Esophagus muscularis mucosa (tissue), 4 donors: ENCODE measurements around the gene GABARAP. TPM values are rescaled to one million over a fixed set of nuclear protein-coding genes. Genes with fewer than 3 reads are reported as not detected.
"Not testable (repeated sequence)": the region's sequence is repeated elsewhere in the genome, so short reads cannot be mapped to it uniquely, and the experiment has no call there.

Source experiments
- DNase-seq: peaks from one replicate; pipeline ENCODE4 v3.0.0-alpha.2; 2017; ENCODE audit errors: extremely low spot score
- H3K27ac ChIP-seq, 4 donors: fragments of 200-600 bp; sonication (generic); replicated peaks in 1 of 4; 1 replicate in 3 of 4; 2 replicates in 1 of 4; pipeline ENCODE4 v1.5.1; 2016 to 2019; ENCODE audit warnings: mild to moderate bottlenecking in 1 of 4
- H3K27me3 ChIP-seq, 4 donors: fragments of 200-600 bp; sonication (generic); one replicate each; pipeline versions ENCODE4 v1.5.1 to v1.6.0; 2016 to 2019
- H3K36me3 ChIP-seq, 4 donors: fragments of 200-600 bp; sonication (generic); one replicate each; pipeline ENCODE4 v1.5.1; 2016 to 2019
- H3K4me1 ChIP-seq, 4 donors: fragments of 200-600 bp; sonication (generic); one replicate each; pipeline ENCODE4 v1.5.1; 2016 to 2019
- H3K4me3 ChIP-seq, 4 donors: fragments of 200-600 bp; sonication (generic); 1 replicate in 2 of 4; 2 replicates in 2 of 4; pipeline ENCODE4 v1.5.1; 2016 to 2019; ENCODE audit warnings: mild to moderate bottlenecking in 4 of 4, moderate library complexity in 1 of 4
- H3K9me3 ChIP-seq, 4 donors: fragments of 200-600 bp; sonication (generic); 1 replicate in 3 of 4; 2 replicates in 1 of 4; pipeline ENCODE4 v1.5.1; 2016 to 2019
- EP300 ChIP-seq: sonication (generic); formaldehyde crosslinking; IDR thresholded peaks from one replicate; pipeline ENCODE4 v1.6.1; 2017; ENCODE audit warnings: antibody characterized with exemption
- POLR2A ChIP-seq: fragments of 450-650 bp; IDR thresholded peaks from one replicate; pipeline ENCODE4 v1.6.1; 2017; ENCODE audit warnings: antibody characterized with exemption, moderate library complexity, mild to moderate bottlenecking, low read depth
- POLR2AphosphoS5 ChIP-seq, 2 donors: sonication (generic); formaldehyde crosslinking; IDR thresholded peaks; one replicate each; pipeline ENCODE4 v1.6.1; 2017; ENCODE audit warnings: antibody characterized with exemption in 2 of 2
- WGBS: methylation state at CpG from one replicate; pipeline ENCODE4 v1.1.5; 2018; 5-methylcytosine and 5-hydroxymethylcytosine counted together
- intact Hi-C: fragments of 100-400 bp; cut with DNase I; formaldehyde crosslinking; loops from one replicate; pipeline ENCODE4 v1.15.1; 2023
- total RNA-seq, 4 donors: library from RNA; depleted of rRNA; stranded (reverse); fragments of >200 nt; gene quantifications; one replicate each; pipeline versions ENCODE4 v1.1.0 to v1.2.1, GENCODE V29; 2016
- TF ChIP-seq, protein P1 (sequence below), 3 experiments: fragments of 200-600 bp in 2 of 3; fragments of 450-650 bp in 1 of 3; sonication (generic) in 2 of 3; IDR thresholded peaks; one replicate each; pipeline ENCODE4 v1.5.1; 2017 to 2019; ENCODE audit warnings: antibody characterized with exemption in 3 of 3, mild to moderate bottlenecking in 2 of 3, moderate library complexity in 1 of 3

Gene GABARAP
- total RNA-seq, 4 donors from 2014 or later = 360 to 524 (median 408) TPM

DNA sequence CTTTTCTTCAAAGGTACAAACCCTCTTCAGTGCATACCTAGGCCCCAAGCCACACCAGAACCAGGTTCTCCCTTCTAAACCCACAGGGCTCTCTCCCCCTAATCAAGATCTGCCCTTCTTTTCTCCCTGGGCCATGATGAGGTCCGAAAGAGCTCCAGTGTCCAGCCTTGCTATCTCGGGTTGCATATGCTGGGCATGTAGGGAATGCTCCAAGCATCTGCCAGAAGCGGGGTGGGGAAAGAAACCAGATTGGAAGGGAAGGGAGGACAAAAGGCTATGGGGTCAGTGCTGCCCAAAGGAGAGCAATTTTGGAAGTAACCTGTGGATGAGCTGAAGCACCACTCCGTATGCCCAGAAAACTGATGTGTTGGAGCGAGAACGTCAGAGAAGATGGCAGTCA lies 7.0 kb upstream of the GABARAP start:
- WGBS = 75% methylated on average over 6 of the region's 6 CpGs
- H3K36me3 ChIP-seq = peaks cover 24 to 34% (median 32%) of the 10 kb centered on the region in 4 donors
- H3K27ac ChIP-seq = peak overlapping the region in 1 of 4 donors; percentile 10
- TF ChIP-seq POLR2AphosphoS5 (IDR thresholded peaks at IDR 0.05) (no peak), POLR2A (no peak), EP300 (no peak)
- TF ChIP-seq, protein P1, sequence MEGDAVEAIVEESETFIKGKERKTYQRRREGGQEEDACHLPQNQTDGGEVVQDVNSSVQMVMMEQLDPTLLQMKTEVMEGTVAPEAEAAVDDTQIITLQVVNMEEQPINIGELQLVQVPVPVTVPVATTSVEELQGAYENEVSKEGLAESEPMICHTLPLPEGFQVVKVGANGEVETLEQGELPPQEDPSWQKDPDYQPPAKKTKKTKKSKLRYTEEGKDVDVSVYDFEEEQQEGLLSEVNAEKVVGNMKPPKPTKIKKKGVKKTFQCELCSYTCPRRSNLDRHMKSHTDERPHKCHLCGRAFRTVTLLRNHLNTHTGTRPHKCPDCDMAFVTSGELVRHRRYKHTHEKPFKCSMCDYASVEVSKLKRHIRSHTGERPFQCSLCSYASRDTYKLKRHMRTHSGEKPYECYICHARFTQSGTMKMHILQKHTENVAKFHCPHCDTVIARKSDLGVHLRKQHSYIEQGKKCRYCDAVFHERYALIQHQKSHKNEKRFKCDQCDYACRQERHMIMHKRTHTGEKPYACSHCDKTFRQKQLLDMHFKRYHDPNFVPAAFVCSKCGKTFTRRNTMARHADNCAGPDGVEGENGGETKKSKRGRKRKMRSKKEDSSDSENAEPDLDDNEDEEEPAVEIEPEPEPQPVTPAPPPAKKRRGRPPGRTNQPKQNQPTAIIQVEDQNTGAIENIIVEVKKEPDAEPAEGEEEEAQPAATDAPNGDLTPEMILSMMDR (IDR thresholded peaks at IDR 0.05) = no peak
- no peaks in the 10 kb centered on the region for H3K9me3 ChIP-seq
- peaks cover 36 to 53% (median 45%) of the 10 kb centered on the region in 4 donors for H3K4me1 ChIP-seq
- DNase-seq = no peak
- H3K4me3 ChIP-seq = peak overlapping the region in 1 of 4 donors; percentile 95
- intact Hi-C loops = no loop called here
- H3K27me3 ChIP-seq = no peaks in the 10 kb centered on the region

DNA sequence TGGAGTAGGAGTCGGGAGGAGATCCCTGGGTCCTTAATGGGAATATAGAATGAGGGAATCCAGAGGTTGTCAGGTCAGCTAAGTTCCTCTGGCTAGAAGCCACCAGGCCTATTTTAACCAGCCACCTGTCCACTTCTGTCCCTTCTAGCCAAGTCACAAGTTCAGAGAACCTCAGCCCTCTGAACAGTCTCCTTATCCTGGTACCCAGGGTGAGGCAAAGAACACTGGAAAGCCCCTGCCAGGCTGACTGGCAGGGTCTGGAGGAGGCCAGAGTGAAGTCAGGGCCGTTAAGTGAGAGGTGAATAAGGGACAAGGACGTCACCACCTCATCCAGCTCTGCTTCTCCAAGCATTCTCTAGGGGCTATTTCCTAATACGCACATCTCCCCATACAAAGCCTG lies 6.5 kb upstream of the GABARAP start:
- Histone ChIP-seq H3K36me3 (peaks cover 28 to 35% (median 34%) of the 10 kb centered on the region in 4 donors), H3K27me3 (no peaks in the 10 kb centered on the region), H3K4me1 (peaks cover 39 to 56% (median 49%) of the 10 kb centered on the region in 4 donors), H3K9me3 (no peaks in the 10 kb centered on the region), H3K4me3 (no peak overlapping the region), H3K27ac (peak overlapping the region in 1 of 4 donors; percentile 10)
- DNase-seq = no peak
- TF ChIP-seq EP300 = no peak
- TF ChIP-seq POLR2AphosphoS5 (IDR thresholded peaks at IDR 0.05) = no peak
- TF ChIP-seq POLR2A = no peak
- TF ChIP-seq, protein P1 (IDR thresholded peaks at IDR 0.05) = no peak
- WGBS = 65% methylated on average over 4 of the region's 4 CpGs
- intact Hi-C loops = no loop called here

DNA sequence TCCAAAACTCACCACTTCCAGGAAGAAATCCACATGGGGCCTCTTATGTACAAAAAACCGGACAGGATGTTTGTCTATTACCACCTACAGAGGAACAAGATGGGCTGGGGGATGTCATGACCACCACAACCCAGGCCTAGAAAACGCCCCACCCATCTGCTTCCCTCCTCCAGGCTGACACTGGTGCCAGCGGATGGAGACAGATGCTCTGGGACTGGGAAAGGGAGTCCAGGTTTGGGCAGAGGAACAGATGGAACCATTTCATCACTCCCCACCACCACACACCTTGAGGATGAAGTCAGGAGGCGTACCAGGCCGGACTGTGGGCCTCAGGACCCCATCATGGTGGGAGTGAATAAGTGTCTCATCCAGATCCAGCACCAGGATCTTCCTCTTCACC lies 4.5 kb upstream of the GABARAP start:
- Histone ChIP-seq H3K4me1 (peaks cover 36 to 51% (median 44%) of the 10 kb centered on the region in 4 donors), H3K4me3 (no peak overlapping the region), H3K27me3 (no peaks in the 10 kb centered on the region), H3K36me3 (peaks cover 28 to 37% (median 35%) of the 10 kb centered on the region in 4 donors), H3K9me3 (no peaks in the 10 kb centered on the region), H3K27ac (no peak overlapping the region)
- TF ChIP-seq POLR2A (no peak), POLR2AphosphoS5 (IDR thresholded peaks at IDR 0.05) (no peak), EP300 (no peak)
- TF ChIP-seq, protein P1 (IDR thresholded peaks at IDR 0.05) = no peak
- 81% methylated on average over 5 of the region's 5 CpGs for WGBS
- DNase-seq = no peak
- intact Hi-C loops = no loop called here

DNA sequence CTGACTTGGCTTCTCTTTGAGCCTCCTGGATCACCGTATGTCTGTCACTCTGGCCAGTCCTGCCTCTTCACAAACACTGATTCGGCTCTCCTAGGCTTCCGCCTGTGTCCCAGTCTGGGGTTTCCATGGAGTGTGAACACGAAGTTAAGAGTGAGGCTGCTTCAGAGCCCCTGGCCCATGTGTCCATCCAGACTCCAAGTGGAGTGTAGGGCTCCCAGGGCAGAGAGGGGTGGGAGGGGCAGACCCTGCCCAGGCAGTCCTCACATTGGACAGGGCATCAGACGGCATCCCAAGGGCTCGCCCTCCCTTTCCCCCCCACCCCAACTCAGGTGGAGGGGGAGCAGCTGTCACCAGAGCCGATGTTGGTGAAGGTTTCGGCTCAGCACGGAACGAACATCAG lies 1.6 kb upstream of the GABARAP start:
- H3K9me3 ChIP-seq, DNase-seq, H3K27me3 ChIP-seq, intact Hi-C loops: not testable (repeated sequence)
- Histone ChIP-seq H3K27ac (peak overlapping the region; percentile 97 to 99 (median 97)), H3K36me3 (peaks cover 34 to 50% (median 49%) of the 10 kb centered on the region in 4 donors), H3K4me3 (peak overlapping the region in 1 of 4 donors; percentile 94), H3K4me1 (peaks cover 34 to 48% (median 43%) of the 10 kb centered on the region in 4 donors)
- WGBS = 78% methylated on average over 10 of the region's 10 CpGs

DNA sequence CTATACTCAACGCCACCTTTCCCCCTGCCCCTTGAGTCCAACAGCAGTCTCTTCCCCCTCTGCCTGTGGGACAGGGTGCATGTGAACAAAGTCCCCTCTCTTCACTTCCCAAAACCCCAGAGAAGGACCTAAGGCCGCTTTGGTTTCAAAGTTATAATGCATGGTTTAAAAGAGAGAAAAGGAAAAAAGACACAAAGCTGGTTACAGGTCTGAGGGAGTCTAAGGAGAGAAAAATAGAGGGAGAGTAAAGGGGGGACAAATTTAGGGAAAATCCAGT lies 1.1 kb upstream of the GABARAP start:
- TF ChIP-seq, protein P1 (IDR thresholded peaks at IDR 0.05) = no peak
- no peak for TF ChIP-seq EP300
- no peak for TF ChIP-seq POLR2AphosphoS5 (IDR thresholded peaks at IDR 0.05)
- no peak for TF ChIP-seq POLR2A
- H3K9me3 ChIP-seq = no peaks in the 10 kb centered on the region
- H3K27ac ChIP-seq = peak overlapping the region; percentile 97 to 99 (median 97)
- 46% methylated on average over 2 of the region's 2 CpGs for WGBS
- DNase-seq = no peak
- intact Hi-C loops = no loop called here
- peaks cover 29 to 43% (median 39%) of the 10 kb centered on the region in 4 donors for H3K4me1 ChIP-seq
- no peaks in the 10 kb centered on the region for H3K27me3 ChIP-seq
- H3K36me3 ChIP-seq = peaks cover 34 to 50% (median 49%) of the 10 kb centered on the region in 4 donors
- peak overlapping the region; percentile 86 to 98 (median 92) for H3K4me3 ChIP-seq
